Naive thymus-derived CD4-positive, alpha-beta T cell (primary cell): ENCODE data around the gene PSENEN. TPM values are rescaled to one million over a fixed set of nuclear protein-coding genes. Genes with fewer than 3 reads are reported as not detected.
A peak's percentile ranks its signal among the peaks of the same experiment; 100 is the strongest.

Source experiments
- ATAC-seq: fragments of 150-1000 bp; cut with Tn5 transposase; 2 replicates; pipeline ENCODE4 v1.10.0; 2021; ENCODE audit warnings: mild to moderate bottlenecking, moderate library complexity
- CTCF ChIA-PET: fragments of 350-600 bp; sonication (Branson Sonifier 250); formaldehyde crosslinking; loops from one replicate; lab custom pipeline; 2021; ENCODE audit warnings: antibody characterized with exemption; lab: Charles Lee
- POLR2A ChIA-PET: fragments of 350-600 bp; sonication (Branson Sonifier 250); formaldehyde crosslinking; loops from one replicate; lab custom pipeline; 2021; ENCODE audit warnings: antibody characterized with exemption, inconsistent platforms; lab: Charles Lee
- DNase-seq, 9 donors: peaks; one replicate each; pipeline versions ENCODE4 v3.0.0 to v3.0.0-alpha.2; 2020 to 2022; ENCODE audit warnings: mixed read lengths in 1 of 9
- H3K27ac ChIP-seq: one replicate; pipeline ENCODE4 v1.7.0; 2013; ENCODE audit warnings: mild to moderate bottlenecking, low read depth, low read length, moderate library complexity
- H3K27me3 ChIP-seq, 2 donors: one replicate each; pipeline ENCODE4 v1.7.0; 2013; ENCODE audit warnings: low read length in 2 of 2, mild to moderate bottlenecking in 2 of 2, moderate library complexity in 2 of 2; ENCODE audit not compliant: control insufficient read depth in 2 of 2, insufficient read depth in 2 of 2
- H3K36me3 ChIP-seq, 3 experiments: 1 replicate in 2 of 3; 2 replicates in 1 of 3; pipeline ENCODE4 v1.7.0; 2013; ENCODE audit warnings: low read length in 3 of 3, mild to moderate bottlenecking in 3 of 3, moderate library complexity in 1 of 3; ENCODE audit not compliant: insufficient read depth in 3 of 3, control insufficient read depth in 2 of 3
- H3K4me1 ChIP-seq, 2 donors: one replicate each; pipeline ENCODE4 v1.7.0; 2013; ENCODE audit warnings: low read length in 2 of 2, mild to moderate bottlenecking in 2 of 2, moderate library complexity in 1 of 2; ENCODE audit not compliant: control insufficient read depth in 2 of 2, insufficient read depth in 2 of 2
- H3K4me3 ChIP-seq: 2 replicates; pipeline ENCODE4 v1.7.0; 2013; ENCODE audit warnings: mild to moderate bottlenecking, low read length
- H3K9me3 ChIP-seq, 3 experiments: 1 replicate in 2 of 3; 2 replicates in 1 of 3; pipeline ENCODE4 v1.7.0; 2013; ENCODE audit warnings: low read length in 3 of 3; ENCODE audit not compliant: control insufficient read depth in 2 of 3
- H3K27ac Mint-ChIP-seq, 9 donors: one replicate each; pipeline ENCODE4 v1.8.0; 2020 to 2022; ENCODE audit warnings: mixed read lengths in 9 of 9, mild to moderate bottlenecking in 8 of 9, moderate library complexity in 5 of 9, inconsistent platforms in 2 of 9
- H3K27me3 Mint-ChIP-seq, 5 donors: one replicate each; pipeline ENCODE4 v1.8.0; 2021 to 2022; ENCODE audit warnings: mixed read lengths in 5 of 5, mild to moderate bottlenecking in 1 of 5
- H3K36me3 Mint-ChIP-seq, 5 donors: one replicate each; pipeline ENCODE4 v1.8.0; 2020 to 2022; ENCODE audit warnings: mixed read lengths in 5 of 5, mild to moderate bottlenecking in 3 of 5, inconsistent platforms in 1 of 5
- H3K4me1 Mint-ChIP-seq, 7 donors: one replicate each; pipeline ENCODE4 v1.8.0; 2020 to 2022; ENCODE audit warnings: mixed read lengths in 7 of 7, mild to moderate bottlenecking in 3 of 7, inconsistent platforms in 1 of 7
- H3K4me3 Mint-ChIP-seq, 10 donors: one replicate each; pipeline ENCODE4 v1.8.0; 2020 to 2022; ENCODE audit warnings: mild to moderate bottlenecking in 10 of 10, mixed read lengths in 10 of 10, moderate library complexity in 6 of 10, inconsistent platforms in 2 of 10
- H3K9me3 Mint-ChIP-seq, 11 donors: one replicate each; pipeline ENCODE4 v1.8.0; 2020 to 2022; ENCODE audit warnings: mixed read lengths in 11 of 11, mild to moderate bottlenecking in 4 of 11, inconsistent platforms in 1 of 11, moderate library complexity in 1 of 11
- intact Hi-C, 2 donors: fragments of 100-400 bp; cut with micrococcal nuclease; formaldehyde crosslinking; loops; one replicate each; pipeline ENCODE4 v1.15.1; 2023
- polyA plus RNA-seq, 2 donors: library from polyadenylated mRNA; unstranded; fragments of 300-500 nt; fragmentation: Illumina TruSeq; gene quantifications; one replicate each; pipeline ENCODE4 v1.2.3, GENCODE V29; 2021
- total RNA-seq, 6 experiments: library from RNA in 5 of 6; stranded (reverse) in 5 of 6; gene quantifications; 1 replicate in 5 of 6; 2 replicates in 1 of 6; pipeline ENCODE4 v1.2.3 and lab custom pipeline; 2021 to 2026

The PSENEN gene
- total and polyA plus RNA-seq, 7 experiments from 2014 or later = 20.4 to 79.1 (median 33.9) TPM

DNA sequence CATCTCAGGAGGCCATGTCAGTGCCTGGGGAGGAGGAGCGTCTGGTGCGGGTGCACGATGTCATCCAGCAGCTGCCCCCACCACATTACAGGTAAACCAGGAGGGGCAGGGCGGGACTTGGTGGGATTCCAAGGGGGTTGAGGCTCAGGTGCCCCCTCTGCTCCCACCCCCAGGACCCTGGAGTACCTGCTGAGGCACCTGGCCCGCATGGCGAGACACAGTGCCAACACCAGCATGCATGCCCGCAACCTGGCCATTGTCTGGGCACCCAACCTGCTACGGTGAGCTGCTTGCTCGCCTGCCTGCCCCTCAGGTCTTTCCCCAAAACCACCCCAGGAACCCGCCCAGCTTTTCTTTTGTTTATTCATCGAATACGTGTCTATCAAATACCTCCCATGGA lies 37.1 kb downstream of the PSENEN start:
- H3K4me3 Mint-ChIP-seq = no peak overlapping the region
- Histone ChIP-seq H3K4me3 (no peak overlapping the region), H3K36me3 (peaks cover 0 to 27% (median 0%) of the 10 kb centered on the region in 3 experiments), H3K27ac (no peak overlapping the region), H3K9me3 (no peaks in the 10 kb centered on the region), H3K27me3 (no peaks in the 10 kb centered on the region), H3K4me1 (no peaks in the 10 kb centered on the region)
- no peak for DNase-seq
- H3K27me3 Mint-ChIP-seq = no peaks in the 10 kb centered on the region
- peaks cover 0 to 5% (median 0%) of the 10 kb centered on the region in 7 donors for H3K4me1 Mint-ChIP-seq
- ChIA-PET CTCF (interaction anchor here (0.5 to 0.9 kb wide), 2 partner anchors 16 to 18 kb away, joined by 4 read pairs; no protein-coding TSS in a partner anchor), POLR2A (no interaction called here)
- H3K27ac Mint-ChIP-seq = no peak overlapping the region
- peaks cover 0 to 10% (median 7%) of the 10 kb centered on the region in 5 donors for H3K36me3 Mint-ChIP-seq
- no peak for ATAC-seq
- intact Hi-C loops = no loop called here
- no peaks in the 10 kb centered on the region for H3K9me3 Mint-ChIP-seq

DNA sequence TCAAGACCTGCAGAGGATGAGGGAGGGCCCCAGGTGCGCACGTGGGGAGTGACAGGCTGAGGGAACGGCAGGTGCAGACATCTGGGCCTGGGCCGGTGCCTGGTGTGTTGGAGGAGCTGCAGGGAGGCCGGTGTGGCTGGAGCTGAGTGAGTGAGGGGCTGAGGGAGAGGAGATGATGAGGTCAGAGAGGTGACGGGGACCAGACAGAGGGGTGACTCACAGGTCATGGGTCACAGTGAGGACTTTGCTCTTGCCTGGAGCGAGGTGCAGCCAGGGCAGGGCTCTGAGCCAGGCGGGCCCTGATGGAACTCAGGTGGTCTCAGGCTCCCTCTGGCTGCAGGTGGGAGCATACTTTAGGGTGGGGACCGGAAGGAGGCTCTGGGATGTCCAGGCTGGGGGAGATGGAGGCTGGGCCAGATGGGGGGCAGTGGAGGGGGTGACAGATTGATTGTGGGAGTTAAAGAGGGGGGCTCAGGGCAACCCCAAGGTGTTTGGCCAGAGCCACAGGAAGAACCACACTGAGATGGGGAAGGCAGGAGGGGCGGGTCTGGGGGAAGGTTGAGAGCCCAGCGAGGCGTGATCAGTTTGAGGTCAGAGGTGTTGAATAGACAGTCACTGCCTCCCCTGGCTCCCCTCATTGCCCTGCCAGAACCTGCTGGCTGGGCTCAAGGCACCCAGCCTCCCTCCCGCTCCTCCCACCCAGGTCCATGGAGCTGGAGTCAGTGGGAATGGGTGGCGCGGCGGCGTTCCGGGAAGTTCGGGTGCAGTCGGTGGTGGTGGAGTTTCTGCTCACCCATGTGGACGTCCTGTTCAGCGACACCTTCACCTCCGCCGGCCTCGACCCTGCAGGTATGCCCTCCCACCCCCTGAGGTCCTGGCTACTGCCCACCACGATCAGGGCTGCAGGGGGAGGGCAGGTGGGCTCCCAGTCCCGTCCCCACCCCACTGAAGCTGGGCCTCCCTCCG lies 38.3 kb downstream of the PSENEN start:
- no peaks in the 10 kb centered on the region for H3K27me3 Mint-ChIP-seq
- ChIA-PET CTCF (no interaction called here), POLR2A (no interaction called here)
- no peaks in the 10 kb centered on the region for H3K4me1 ChIP-seq
- intact Hi-C loops = no loop called here
- no peak overlapping the region for H3K27ac ChIP-seq
- no peaks in the 10 kb centered on the region for H3K9me3 Mint-ChIP-seq
- ATAC-seq (no peak), DNase-seq (no peak)
- H3K4me3 ChIP-seq = no peak overlapping the region
- H3K4me3 Mint-ChIP-seq = no peak overlapping the region
- peaks cover 0 to 4% (median 0%) of the 10 kb centered on the region in 7 donors for H3K4me1 Mint-ChIP-seq
- H3K27ac Mint-ChIP-seq = peak overlapping the region in 1 of 9 donors; percentile 31
- peaks cover 0 to 10% (median 7%) of the 10 kb centered on the region in 5 donors for H3K36me3 Mint-ChIP-seq
- peaks cover 0 to 25% (median 0%) of the 10 kb centered on the region in 3 experiments for H3K36me3 ChIP-seq
- no peaks in the 10 kb centered on the region for H3K27me3 ChIP-seq
- H3K9me3 ChIP-seq = no peaks in the 10 kb centered on the region

DNA sequence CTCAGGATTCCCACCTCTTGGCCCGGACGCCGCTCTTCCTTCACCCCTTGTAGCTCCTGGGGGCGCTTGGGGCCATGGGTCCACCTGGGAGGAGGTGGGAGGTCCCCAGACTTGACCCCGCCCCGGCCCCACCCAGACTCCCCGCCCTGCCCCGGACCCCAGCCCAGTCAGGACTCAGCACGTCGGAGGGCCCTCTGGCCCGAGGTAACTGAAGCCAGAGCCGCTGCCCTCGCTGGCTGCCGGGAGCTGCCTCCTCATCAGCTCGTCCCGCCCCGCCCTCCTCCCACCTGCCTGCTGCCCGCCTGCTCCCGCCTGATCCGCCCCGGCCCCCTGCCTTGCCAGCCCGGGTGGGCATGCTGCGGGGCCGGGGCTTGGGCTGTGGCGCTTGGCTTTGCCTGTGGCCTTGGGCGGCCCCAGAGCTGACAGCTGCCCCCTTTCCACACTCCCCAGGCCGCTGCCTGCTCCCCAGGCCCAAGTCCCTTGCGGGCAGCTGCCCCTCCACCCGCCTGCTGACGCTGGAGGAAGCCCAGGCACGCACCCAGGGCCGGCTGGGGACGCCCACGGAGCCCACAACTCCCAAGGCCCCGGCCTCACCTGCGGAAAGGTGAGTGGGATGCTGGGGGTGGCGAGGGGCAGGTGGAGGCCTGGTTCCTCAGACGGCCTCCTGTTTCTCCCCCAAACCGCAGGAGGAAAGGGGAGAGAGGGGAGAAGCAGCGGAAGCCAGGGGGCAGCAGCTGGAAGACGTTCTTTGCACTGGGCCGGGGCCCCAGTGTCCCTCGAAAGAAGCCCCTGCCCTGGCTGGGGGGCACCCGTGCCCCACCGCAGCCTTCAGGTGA lies 39.3 kb downstream of the PSENEN start:
- H3K27me3 Mint-ChIP-seq = no peaks in the 10 kb centered on the region
- POLR2A ChIA-PET = no interaction called here
- ATAC-seq = no peak

DNA sequence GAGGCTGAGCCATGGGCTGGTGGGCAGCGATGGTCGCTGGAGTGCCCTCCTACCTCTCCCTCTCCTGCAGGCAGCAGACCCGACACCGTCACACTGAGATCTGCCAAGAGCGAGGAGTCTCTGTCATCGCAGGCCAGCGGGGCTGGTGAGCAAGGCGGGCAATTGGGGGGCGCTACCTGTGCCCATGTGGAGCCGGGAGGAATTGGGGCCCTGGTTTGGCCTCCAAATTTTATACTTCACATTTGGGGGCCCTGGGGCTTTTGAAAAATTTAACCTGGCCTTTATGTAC lies 39.8 kb downstream of the PSENEN start:
- H3K4me3 ChIP-seq = no peak overlapping the region
- Mint-ChIP-seq H3K9me3 (no peaks in the 10 kb centered on the region), H3K27me3 (no peaks in the 10 kb centered on the region), H3K4me1 (peaks cover 0 to 4% (median 0%) of the 10 kb centered on the region in 7 donors), H3K36me3 (peaks cover 0 to 8% (median 5%) of the 10 kb centered on the region in 5 donors), H3K27ac (no peak overlapping the region), H3K4me3 (no peak overlapping the region)
- DNase-seq (no peak), ATAC-seq (no peak)
- POLR2A ChIA-PET = no interaction called here
- CTCF ChIA-PET = no interaction called here
- H3K36me3 ChIP-seq = peaks cover 0 to 19% (median 0%) of the 10 kb centered on the region in 3 experiments
- intact Hi-C loops = no loop called here
- H3K9me3 ChIP-seq = no peaks in the 10 kb centered on the region
- no peaks in the 10 kb centered on the region for H3K27me3 ChIP-seq
- H3K27ac ChIP-seq = no peak overlapping the region
- no peaks in the 10 kb centered on the region for H3K4me1 ChIP-seq

More for the DNA sequence above, 39.3 kb downstream of the PSENEN start:
- H3K36me3 ChIP-seq = peaks cover 0 to 22% (median 0%) of the 10 kb centered on the region in 3 experiments
- H3K36me3 Mint-ChIP-seq = peaks cover 0 to 8% (median 5%) of the 10 kb centered on the region in 5 donors
- intact Hi-C loops = no loop called here
- H3K27ac ChIP-seq = no peak overlapping the region
- DNase-seq = no peak
- H3K9me3 Mint-ChIP-seq = no peaks in the 10 kb centered on the region
- no peaks in the 10 kb centered on the region for H3K4me1 ChIP-seq
- H3K4me1 Mint-ChIP-seq = peaks cover 0 to 4% (median 0%) of the 10 kb centered on the region in 7 donors
- H3K27me3 ChIP-seq = no peaks in the 10 kb centered on the region
- CTCF ChIA-PET = no interaction called here
- H3K4me3 ChIP-seq = no peak overlapping the region
- no peak overlapping the region for H3K4me3 Mint-ChIP-seq
- H3K27ac Mint-ChIP-seq = no peak overlapping the region
- H3K9me3 ChIP-seq = no peaks in the 10 kb centered on the region

DNA sequence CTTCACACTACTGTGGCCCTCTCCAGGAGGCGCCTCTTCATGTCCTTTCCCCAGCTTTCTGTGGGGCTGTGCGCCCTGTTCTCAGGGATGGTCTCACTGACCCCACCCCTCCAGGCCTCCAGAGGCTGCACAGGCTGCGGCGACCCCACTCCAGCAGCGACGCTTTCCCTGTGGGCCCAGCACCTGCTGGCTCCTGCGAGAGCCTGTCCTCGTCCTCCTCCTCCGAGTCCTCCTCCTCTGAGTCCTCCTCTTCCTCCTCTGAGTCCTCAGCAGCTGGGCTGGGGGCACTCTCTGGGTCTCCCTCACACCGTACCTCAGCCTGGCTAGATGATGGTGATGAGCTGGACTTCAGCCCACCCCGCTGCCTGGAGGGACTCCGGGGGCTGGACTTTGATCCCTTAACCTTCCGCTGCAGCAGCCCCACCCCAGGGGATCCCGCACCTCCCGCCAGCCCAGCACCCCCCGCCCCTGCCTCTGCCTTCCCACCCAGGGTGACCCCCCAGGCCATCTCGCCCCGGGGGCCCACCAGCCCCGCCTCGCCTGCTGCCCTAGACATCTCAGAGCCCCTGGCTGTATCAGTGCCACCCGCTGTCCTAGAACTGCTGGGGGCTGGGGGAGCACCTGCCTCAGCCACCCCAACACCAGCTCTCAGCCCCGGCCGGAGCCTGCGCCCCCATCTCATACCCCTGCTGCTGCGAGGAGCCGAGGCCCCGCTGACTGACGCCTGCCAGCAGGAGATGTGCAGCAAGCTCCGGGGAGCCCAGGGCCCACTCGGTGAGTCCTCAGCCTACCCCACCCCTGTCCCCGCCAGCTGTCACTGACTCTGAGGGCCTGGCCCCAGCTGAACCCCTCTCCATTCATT lies 41.1 kb downstream of the PSENEN start:
- DNase-seq (no peak), ATAC-seq (no peak)
- Histone ChIP-seq H3K27me3 (no peaks in the 10 kb centered on the region), H3K36me3 (peaks cover 0 to 14% (median 0%) of the 10 kb centered on the region in 3 experiments), H3K27ac (no peak overlapping the region), H3K4me1 (no peaks in the 10 kb centered on the region), H3K9me3 (no peaks in the 10 kb centered on the region), H3K4me3 (no peak overlapping the region)
- CTCF ChIA-PET = no interaction called here
- Mint-ChIP-seq H3K36me3 (peaks cover 0 to 8% (median 2%) of the 10 kb centered on the region in 5 donors), H3K4me3 (no peak overlapping the region), H3K27ac (no peak overlapping the region), H3K4me1 (peaks cover 0 to 4% (median 0%) of the 10 kb centered on the region in 7 donors), H3K9me3 (no peaks in the 10 kb centered on the region), H3K27me3 (no peaks in the 10 kb centered on the region)
- POLR2A ChIA-PET = no interaction called here
- intact Hi-C loops = no loop called here

DNA sequence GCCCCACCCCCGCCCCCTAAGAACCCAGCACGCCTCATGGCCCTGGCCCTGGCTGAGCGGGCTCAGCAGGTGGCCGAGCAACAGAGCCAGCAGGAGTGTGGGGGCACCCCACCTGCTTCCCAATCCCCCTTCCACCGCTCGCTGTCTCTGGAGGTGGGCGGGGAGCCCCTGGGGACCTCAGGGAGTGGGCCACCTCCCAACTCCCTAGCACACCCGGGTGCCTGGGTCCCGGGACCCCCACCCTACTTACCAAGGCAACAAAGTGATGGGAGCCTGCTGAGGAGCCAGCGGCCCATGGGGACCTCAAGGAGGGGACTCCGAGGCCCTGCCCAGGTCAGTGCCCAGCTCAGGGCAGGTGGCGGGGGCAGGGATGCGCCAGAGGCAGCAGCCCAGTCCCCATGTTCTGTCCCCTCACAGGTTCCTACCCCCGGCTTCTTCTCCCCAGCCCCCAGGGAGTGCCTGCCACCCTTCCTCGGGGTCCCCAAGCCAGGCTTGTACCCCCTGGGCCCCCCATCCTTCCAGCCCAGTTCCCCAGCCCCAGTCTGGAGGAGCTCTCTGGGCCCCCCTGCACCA lies 41.9 kb downstream of the PSENEN start:
- CTCF ChIA-PET = no interaction called here
- intact Hi-C loops = no loop called here
- Mint-ChIP-seq H3K27me3 (no peaks in the 10 kb centered on the region), H3K4me1 (peaks cover 0 to 4% (median 0%) of the 10 kb centered on the region in 7 donors), H3K36me3 (peaks cover 0 to 8% (median 2%) of the 10 kb centered on the region in 5 donors), H3K27ac (no peak overlapping the region), H3K4me3 (no peak overlapping the region), H3K9me3 (no peaks in the 10 kb centered on the region)
- no peaks in the 10 kb centered on the region for H3K9me3 ChIP-seq
- no peaks in the 10 kb centered on the region for H3K27me3 ChIP-seq
- H3K27ac ChIP-seq = no peak overlapping the region
- POLR2A ChIA-PET = no interaction called here
- no peak overlapping the region for H3K4me3 ChIP-seq
- ATAC-seq (no peak), DNase-seq (no peak)
- peaks cover 0 to 12% (median 0%) of the 10 kb centered on the region in 3 experiments for H3K36me3 ChIP-seq
- no peaks in the 10 kb centered on the region for H3K4me1 ChIP-seq
